ENCODE data around the gene RIN3. TPM values are rescaled to one million over a fixed set of nuclear protein-coding genes. Genes with fewer than 3 reads are reported as not detected.

RIN3 gene
- total RNA-seq, 1 experiment from 2014 or later: not detected

DNA sequence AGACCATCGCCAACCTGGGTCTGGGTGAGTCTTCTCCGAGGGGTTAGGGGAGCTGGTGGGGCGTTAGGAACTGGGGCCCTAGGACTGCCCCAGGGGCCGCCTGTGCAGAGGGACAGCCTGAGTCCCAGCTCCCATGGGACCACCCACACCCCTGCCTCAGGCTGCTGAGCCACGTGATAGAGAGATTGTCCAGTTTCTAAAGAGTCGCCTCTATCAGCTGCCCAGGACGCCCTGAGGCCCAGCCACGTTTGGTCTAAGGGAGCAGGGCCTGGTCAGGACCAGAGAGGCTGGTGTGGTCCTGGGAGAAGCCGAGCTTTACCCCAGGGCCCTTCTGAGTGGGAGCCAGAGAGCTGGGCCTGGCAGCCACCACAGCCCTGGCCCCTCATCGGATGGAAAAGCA lies 127.7 kb downstream of the RIN3 start:
- no peak overlapping the region for H2AFZ ChIP-seq (ENCODE audit: low read length)
- H3K9ac ChIP-seq (ENCODE audit: low read length): no peak overlapping the region
- H3K27ac ChIP-seq (ENCODE audit: low read length): no peak overlapping the region
- H4K20me1 ChIP-seq (ENCODE audit: insufficient read depth, low read depth, low read length): no peaks in the 10 kb centered on the region; the same call in 1 of the 2 replicates
- H3K79me2 ChIP-seq (ENCODE audit: low read length): no peaks in the 10 kb centered on the region
- no peak overlapping the region for H3K4me3 ChIP-seq (ENCODE audit: low read length)
- H3K9me2 ChIP-seq (replicated peaks; ENCODE audit: insufficient read depth, low read length): no peaks in the 10 kb centered on the region
- H3K4me2 ChIP-seq (ENCODE audit: low read depth, low read length, poor library complexity, severe bottlenecking): no peak overlapping the region
- peaks cover 2% of the 10 kb centered on the region; the same call in 1 of the 2 replicates for H3K9me3 ChIP-seq (ENCODE audit: low read length)
- no peaks in the 10 kb centered on the region for H3K4me1 ChIP-seq (ENCODE audit: low read length)
- no peaks in the 10 kb centered on the region for H3K27me3 ChIP-seq (ENCODE audit: low read length)
- no peaks in the 10 kb centered on the region for H3K36me3 ChIP-seq (ENCODE audit: insufficient read depth, low read length)
- DNase-seq: no peak

DNA sequence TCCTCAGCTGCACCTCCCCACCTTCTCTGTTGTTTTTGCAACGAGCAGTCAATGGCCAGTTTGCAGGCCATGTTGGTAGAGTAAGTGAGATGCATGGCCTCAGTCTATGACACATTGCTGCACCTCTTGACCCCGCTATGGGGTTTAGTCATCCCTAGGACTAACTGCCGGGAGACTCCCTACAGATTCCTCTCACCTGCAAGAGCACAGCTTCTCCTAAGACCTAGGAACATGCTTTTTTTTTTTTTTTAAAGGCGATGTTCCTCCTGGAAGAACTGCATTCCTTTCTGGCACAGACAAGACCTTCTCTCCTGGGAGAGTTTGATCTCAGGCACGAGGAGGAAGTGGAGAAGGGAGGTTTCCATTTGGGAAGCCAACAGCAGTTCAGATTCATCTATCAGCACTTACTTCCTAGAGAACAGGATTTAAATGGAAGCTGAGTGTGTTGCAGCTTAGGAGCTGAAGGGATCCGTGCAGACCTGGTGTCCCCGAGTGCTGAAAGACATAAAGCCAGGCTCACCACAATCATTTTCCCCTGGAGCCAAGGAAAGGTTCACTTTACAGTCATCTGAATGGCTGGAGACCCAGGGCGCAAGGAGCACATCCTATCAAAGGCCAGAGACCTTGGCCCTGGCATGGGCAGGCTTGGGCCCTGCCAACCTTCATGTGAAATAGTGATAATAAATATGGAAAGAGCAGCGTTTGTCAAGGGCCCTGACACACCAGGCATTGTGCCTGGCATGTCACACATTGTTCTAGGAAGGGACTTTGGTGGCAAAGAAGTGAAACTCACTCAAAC lies 130.8 kb downstream of the RIN3 start:
- no peaks in the 10 kb centered on the region for H3K9me2 ChIP-seq (replicated peaks; ENCODE audit: insufficient read depth, low read length)
- H3K4me1 ChIP-seq (ENCODE audit: low read length): no peaks in the 10 kb centered on the region
- H3K9me3 ChIP-seq (ENCODE audit: low read length): peaks cover 2% of the 10 kb centered on the region; the same call in 1 of the 2 replicates
- H3K9ac ChIP-seq (ENCODE audit: low read length): no peak overlapping the region
- no peaks in the 10 kb centered on the region; the same call in 1 of the 2 replicates for H4K20me1 ChIP-seq (ENCODE audit: insufficient read depth, low read depth, low read length)
- no peak for DNase-seq
- no peaks in the 10 kb centered on the region for H3K36me3 ChIP-seq (ENCODE audit: insufficient read depth, low read length)
- H3K4me2 ChIP-seq (ENCODE audit: low read depth, low read length, poor library complexity, severe bottlenecking): no peak overlapping the region
- H2AFZ ChIP-seq (ENCODE audit: low read length): no peak overlapping the region
- no peaks in the 10 kb centered on the region for H3K79me2 ChIP-seq (ENCODE audit: low read length)
- no peak overlapping the region for H3K27ac ChIP-seq (ENCODE audit: low read length)
- H3K4me3 ChIP-seq (ENCODE audit: low read length): no peak overlapping the region
- H3K27me3 ChIP-seq (ENCODE audit: low read length): 0 out of 2 replicates have a peak, but pooled peaks cover 3% of the 10 kb centered on the region

DNA sequence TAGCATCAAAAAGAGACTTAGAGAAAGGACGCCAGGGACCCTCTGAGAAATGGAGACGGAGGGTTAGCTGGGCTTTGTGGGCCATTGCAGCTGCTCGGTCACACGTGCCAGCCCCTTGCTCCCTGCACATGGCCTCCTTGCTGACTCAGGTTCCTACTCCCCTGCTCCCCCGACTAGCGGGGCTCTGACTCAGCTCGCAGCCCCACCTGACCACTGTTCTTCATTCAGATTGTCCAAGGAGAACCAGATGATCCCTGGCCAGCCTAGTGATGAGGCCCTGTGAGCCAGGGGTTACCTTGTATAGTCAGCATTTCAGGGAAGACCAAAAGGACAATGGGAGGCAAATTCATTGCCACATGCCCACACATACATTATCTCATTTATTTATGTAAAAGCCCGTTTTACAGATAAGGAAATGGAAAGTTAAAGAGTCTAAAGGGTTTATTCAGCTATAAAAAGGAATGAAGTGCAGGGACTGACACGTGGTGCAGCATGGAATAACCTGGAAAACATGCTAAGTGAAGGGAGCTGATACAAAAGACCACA lies 131.5 kb downstream of the RIN3 start:
- H3K27me3 ChIP-seq (ENCODE audit: low read length): 0 out of 2 replicates have a peak, but pooled peaks cover 3% of the 10 kb centered on the region
- H3K4me1 ChIP-seq (ENCODE audit: low read length): no peaks in the 10 kb centered on the region

DNA sequence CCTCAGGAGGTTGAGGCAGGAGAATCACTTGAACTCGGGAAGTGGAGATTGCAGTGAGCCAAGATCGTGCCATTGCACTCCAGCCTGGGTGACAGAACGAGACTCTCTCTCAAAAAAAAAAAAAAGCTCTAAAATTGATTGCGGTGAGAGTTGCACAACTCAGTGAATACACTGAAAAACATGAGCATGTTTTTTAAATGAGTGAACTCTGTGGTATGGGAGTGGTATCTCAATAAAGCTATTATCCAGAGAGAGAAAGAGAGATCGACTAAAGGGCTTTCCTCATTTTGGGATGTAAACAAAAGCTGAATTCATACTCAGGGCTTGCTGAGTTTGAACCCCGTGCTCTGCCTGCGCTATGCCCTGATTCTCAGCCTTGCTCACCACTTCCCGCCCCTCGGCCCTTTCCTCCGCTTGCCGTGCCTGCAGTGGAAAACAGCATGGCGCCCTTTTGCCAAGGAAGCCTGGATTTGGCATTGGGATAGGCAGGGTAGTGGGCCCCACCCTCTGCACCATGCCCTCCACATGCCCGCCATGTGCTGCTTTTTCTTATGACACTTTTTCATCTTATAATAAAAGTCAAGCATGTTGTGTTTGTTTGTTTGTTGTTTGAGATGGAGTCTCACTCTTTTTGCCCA lies 132.4 kb downstream of the RIN3 start:
- H2AFZ ChIP-seq (ENCODE audit: low read length): no peak overlapping the region
- peaks cover 2% of the 10 kb centered on the region; the same call in 1 of the 2 replicates for H3K9me3 ChIP-seq (ENCODE audit: low read length)
- no peak for DNase-seq
- no peaks in the 10 kb centered on the region; the same call in 1 of the 2 replicates for H4K20me1 ChIP-seq (ENCODE audit: insufficient read depth, low read depth, low read length)
- 0 out of 2 replicates have a peak, but pooled peaks cover 3% of the 10 kb centered on the region for H3K27me3 ChIP-seq (ENCODE audit: low read length)
- no peaks in the 10 kb centered on the region for H3K4me1 ChIP-seq (ENCODE audit: low read length)
- no peaks in the 10 kb centered on the region for H3K36me3 ChIP-seq (ENCODE audit: insufficient read depth, low read length)
- H3K79me2 ChIP-seq (ENCODE audit: low read length): no peaks in the 10 kb centered on the region
- no peak overlapping the region for H3K9ac ChIP-seq (ENCODE audit: low read length)
- H3K4me3 ChIP-seq (ENCODE audit: low read length): no peak overlapping the region
- no peak overlapping the region for H3K27ac ChIP-seq (ENCODE audit: low read length)
- H3K9me2 ChIP-seq (replicated peaks; ENCODE audit: insufficient read depth, low read length): no peaks in the 10 kb centered on the region
- H3K4me2 ChIP-seq (ENCODE audit: low read depth, low read length, poor library complexity, severe bottlenecking): no peak overlapping the region

More for the DNA sequence above, 131.5 kb downstream of the RIN3 start:
- Histone ChIP-seq H3K9me2 (replicated peaks; ENCODE audit: insufficient read depth, low read length) (no peaks in the 10 kb centered on the region), H2AFZ (ENCODE audit: low read length) (no peak overlapping the region), H3K79me2 (ENCODE audit: low read length) (no peaks in the 10 kb centered on the region), H3K9ac (ENCODE audit: low read length) (no peak overlapping the region), H3K4me2 (ENCODE audit: low read depth, low read length, poor library complexity, severe bottlenecking) (no peak overlapping the region), H3K9me3 (ENCODE audit: low read length) (peaks cover 2% of the 10 kb centered on the region; the same call in 1 of the 2 replicates), H3K27ac (ENCODE audit: low read length) (no peak overlapping the region), H3K4me3 (ENCODE audit: low read length) (no peak overlapping the region), H4K20me1 (ENCODE audit: insufficient read depth, low read depth, low read length) (no peaks in the 10 kb centered on the region; the same call in 1 of the 2 replicates), H3K36me3 (ENCODE audit: insufficient read depth, low read length) (no peaks in the 10 kb centered on the region)
- no peak for DNase-seq

DNA sequence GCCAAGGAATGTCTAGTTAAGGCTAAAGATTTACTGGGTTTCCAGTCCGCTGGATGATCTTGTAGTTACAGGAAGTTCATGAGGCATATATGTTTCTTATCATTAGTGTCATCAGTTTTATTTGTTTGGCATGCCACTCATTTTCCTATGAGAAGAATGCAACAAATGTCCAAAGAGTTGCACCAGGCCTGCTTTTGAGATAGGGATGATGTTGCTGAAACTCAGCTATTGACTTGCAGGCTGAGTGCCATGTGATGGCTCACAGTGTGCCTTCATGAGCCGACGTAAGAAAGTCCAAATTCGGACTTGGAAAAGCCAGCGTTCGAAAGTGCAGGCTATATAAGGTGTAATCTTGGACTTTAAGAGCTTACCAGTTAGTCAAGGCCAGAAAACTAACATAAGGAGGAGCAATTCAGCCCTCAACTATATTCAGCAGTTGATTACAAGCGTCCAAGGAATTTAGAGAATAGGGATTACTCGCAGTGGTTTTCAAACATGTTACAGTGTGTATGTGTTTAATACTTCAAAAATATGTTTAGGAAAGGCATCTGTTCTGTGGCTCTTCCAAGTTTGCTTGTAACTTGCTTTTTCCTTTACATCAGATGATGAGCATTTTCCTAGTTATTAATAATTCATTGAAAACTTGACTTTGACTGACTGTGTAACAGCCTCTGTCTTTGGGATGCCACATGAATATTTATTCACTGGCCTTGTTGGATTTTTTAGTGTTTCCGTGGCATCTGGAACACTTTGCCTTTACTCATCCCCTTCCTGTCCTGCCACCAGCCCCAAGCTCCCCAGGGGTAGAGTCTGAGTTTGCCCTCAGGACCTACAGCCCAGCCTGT lies 133.6 kb downstream of the RIN3 start:
- H3K27ac ChIP-seq (ENCODE audit: low read length): no peak overlapping the region
- no peak for DNase-seq
- no peaks in the 10 kb centered on the region for H3K79me2 ChIP-seq (ENCODE audit: low read length)
- H3K9ac ChIP-seq (ENCODE audit: low read length): no peak overlapping the region
- no peaks in the 10 kb centered on the region for H3K36me3 ChIP-seq (ENCODE audit: insufficient read depth, low read length)
- peaks cover 2% of the 10 kb centered on the region; the same call in 1 of the 2 replicates for H3K9me3 ChIP-seq (ENCODE audit: low read length)
- H3K4me1 ChIP-seq (ENCODE audit: low read length): no peaks in the 10 kb centered on the region
- H3K27me3 ChIP-seq (ENCODE audit: low read length): 0 out of 2 replicates have a peak, but pooled peaks cover 3% of the 10 kb centered on the region
- H2AFZ ChIP-seq (ENCODE audit: low read length): no peak overlapping the region
- H3K4me2 ChIP-seq (ENCODE audit: low read depth, low read length, poor library complexity, severe bottlenecking): no peak overlapping the region
- H3K9me2 ChIP-seq (replicated peaks; ENCODE audit: insufficient read depth, low read length): no peaks in the 10 kb centered on the region
- H3K4me3 ChIP-seq (ENCODE audit: low read length): no peak overlapping the region
- H4K20me1 ChIP-seq (ENCODE audit: insufficient read depth, low read depth, low read length): no peaks in the 10 kb centered on the region; the same call in 1 of the 2 replicates

DNA sequence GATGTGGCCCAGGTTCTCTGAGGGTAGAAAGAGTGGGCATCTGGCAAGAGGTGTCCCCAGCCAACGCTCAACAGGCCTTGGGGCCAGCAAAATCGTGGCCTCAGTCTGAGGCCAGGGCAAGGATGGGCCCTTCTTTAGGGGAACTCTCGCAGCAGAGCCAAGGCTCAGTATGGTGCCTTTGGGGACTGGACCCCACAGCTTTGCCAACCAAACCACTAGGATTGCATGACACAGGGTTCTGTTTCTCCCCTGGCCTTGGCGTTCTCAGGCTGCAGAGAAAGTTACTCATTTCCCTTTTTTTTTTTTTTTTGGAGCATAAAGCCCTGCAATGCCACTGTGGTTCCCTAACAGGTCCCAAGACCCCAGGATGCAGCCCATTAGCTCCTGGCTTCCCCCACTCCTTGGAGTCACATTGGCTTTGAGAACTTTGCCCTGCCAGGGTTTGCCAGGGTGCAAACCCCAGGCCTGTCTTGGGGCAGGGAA lies 134.3 kb downstream of the RIN3 start:
- Histone ChIP-seq H3K4me3 (ENCODE audit: low read length) (no peak overlapping the region), H3K9me3 (ENCODE audit: low read length) (peaks cover 2% of the 10 kb centered on the region; the same call in 1 of the 2 replicates), H3K9me2 (replicated peaks; ENCODE audit: insufficient read depth, low read length) (no peaks in the 10 kb centered on the region), H3K4me2 (ENCODE audit: low read depth, low read length, poor library complexity, severe bottlenecking) (no peak overlapping the region), H3K9ac (ENCODE audit: low read length) (no peak overlapping the region), H3K27me3 (ENCODE audit: low read length) (0 out of 2 replicates have a peak, but pooled peaks cover 3% of the 10 kb centered on the region), H4K20me1 (ENCODE audit: insufficient read depth, low read depth, low read length) (no peaks in the 10 kb centered on the region; the same call in 1 of the 2 replicates), H3K79me2 (ENCODE audit: low read length) (no peaks in the 10 kb centered on the region), H3K36me3 (ENCODE audit: insufficient read depth, low read length) (no peaks in the 10 kb centered on the region), H3K4me1 (ENCODE audit: low read length) (no peaks in the 10 kb centered on the region), H3K27ac (ENCODE audit: low read length) (no peak overlapping the region), H2AFZ (ENCODE audit: low read length) (no peak overlapping the region)
- DNase-seq: no peak

DNA sequence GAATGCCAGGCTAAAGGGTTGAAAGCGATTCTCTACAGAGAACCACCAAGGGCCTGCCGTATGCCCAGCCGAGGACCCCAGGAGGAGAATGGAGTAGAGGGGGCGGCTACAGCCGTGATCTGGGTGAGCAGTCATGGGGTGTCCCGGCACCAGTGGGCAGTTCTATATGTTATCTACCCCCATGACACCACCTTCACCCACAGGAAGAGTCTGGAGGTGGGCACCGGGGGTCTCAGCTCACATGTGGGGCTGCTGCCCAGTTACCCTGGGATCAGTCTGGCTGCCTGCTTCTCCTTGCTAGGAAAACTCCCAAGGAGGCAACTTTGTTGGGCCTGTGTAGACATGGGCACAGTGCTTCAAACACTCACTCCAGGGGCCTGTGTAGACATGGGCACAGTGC lies 135.5 kb downstream of the RIN3 start:
- Histone ChIP-seq H4K20me1 (ENCODE audit: insufficient read depth, low read depth, low read length) (no peaks in the 10 kb centered on the region; the same call in 1 of the 2 replicates), H2AFZ (ENCODE audit: low read length) (no peak overlapping the region), H3K27ac (ENCODE audit: low read length) (no peak overlapping the region), H3K9ac (ENCODE audit: low read length) (no peak overlapping the region), H3K27me3 (ENCODE audit: low read length) (0 out of 2 replicates have a peak, but pooled peaks cover 3% of the 10 kb centered on the region), H3K9me2 (replicated peaks; ENCODE audit: insufficient read depth, low read length) (no peaks in the 10 kb centered on the region), H3K36me3 (ENCODE audit: insufficient read depth, low read length) (no peaks in the 10 kb centered on the region), H3K4me2 (ENCODE audit: low read depth, low read length, poor library complexity, severe bottlenecking) (no peak overlapping the region), H3K4me1 (ENCODE audit: low read length) (no peaks in the 10 kb centered on the region), H3K4me3 (ENCODE audit: low read length) (no peak overlapping the region), H3K79me2 (ENCODE audit: low read length) (no peaks in the 10 kb centered on the region), H3K9me3 (ENCODE audit: low read length) (peaks cover 2% of the 10 kb centered on the region; the same call in 1 of the 2 replicates)
- DNase-seq: no peak
